Measurements from ENCODE around the gene GPC5. TPM values are rescaled to one million over a fixed set of nuclear protein-coding genes. Genes with fewer than 3 reads are reported as not detected.

Gene GPC5
- total RNA-seq, 1 experiment from 2014 or later = 0.21 TPM

DNA sequence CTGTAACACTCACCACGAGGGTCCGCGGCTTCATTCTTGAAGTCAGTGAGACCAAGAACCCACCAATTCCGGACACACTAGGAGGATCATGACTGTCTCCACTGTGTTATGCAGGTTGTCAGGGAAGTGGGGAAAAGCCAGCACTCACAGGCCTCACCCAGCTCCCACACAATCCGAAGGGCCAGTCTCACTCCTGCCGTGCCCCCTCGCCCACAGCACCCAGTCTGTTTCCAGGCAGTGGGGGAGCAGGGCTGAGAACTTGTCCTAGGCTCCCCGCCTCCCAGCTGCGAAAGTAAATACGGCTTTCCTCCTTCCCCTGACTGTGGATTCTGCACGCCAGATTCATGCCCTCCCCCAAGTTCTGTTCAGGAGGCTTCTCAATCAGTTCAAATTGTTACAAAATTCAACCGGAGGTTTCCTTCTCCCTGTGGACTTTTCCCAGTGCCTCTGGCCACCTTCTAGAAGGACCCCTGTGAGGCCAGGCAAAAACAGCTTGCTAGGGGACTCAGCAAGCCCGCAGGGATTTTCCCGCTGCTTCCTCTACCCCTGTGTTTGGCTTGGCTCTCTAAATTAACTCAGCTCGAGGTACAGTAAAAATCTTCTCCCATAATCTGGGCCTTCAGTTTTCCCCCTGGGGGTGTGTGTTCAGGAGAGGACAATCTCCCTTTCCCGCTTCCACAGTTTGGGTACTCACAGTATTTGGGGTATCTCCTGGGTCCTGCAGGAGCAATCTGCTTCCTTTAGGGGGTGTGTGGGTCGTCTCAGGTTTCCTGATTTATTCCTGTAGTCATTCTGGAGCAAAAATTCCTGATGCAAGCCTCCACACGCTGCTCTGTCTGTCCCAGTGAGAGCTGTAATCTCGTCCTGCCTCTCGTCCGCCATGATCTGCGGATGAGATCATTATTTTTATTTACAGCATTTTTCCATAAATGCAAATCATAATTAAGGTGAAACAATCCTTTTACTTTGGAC, 899.8 kb downstream of the GPC5 start:
- BruUV-seq (replicated peaks) = no TSS peak
- Histone ChIP-seq H3K36me3 (ENCODE audit: insufficient read depth, low read length, poor library complexity, severe bottlenecking) (no peaks in the 10 kb centered on the region), H3K9me3 (ENCODE audit: low read depth, low read length, poor library complexity, severe bottlenecking) (no peaks in the 10 kb centered on the region), H3K4me1 (ENCODE audit: insufficient read depth, low read length, poor library complexity, severe bottlenecking) (no peaks in the 10 kb centered on the region), H3K27ac (ENCODE audit: low read depth, low read length, poor library complexity, severe bottlenecking) (no peak overlapping the region), H3K27me3 (replicated peaks; ENCODE audit: insufficient read depth, low read depth, low read length, poor library complexity) (no peaks in the 10 kb centered on the region), H3K4me3 (ENCODE audit: low read depth, low read length, poor library complexity, severe bottlenecking) (no peak overlapping the region)
- CTCF ChIA-PET = no interaction called here
- intact Hi-C loops (cut with micrococcal nuclease; ENCODE audit: unreplicated experiment) = no loop called here
- TF ChIP-seq, protein P1, sequence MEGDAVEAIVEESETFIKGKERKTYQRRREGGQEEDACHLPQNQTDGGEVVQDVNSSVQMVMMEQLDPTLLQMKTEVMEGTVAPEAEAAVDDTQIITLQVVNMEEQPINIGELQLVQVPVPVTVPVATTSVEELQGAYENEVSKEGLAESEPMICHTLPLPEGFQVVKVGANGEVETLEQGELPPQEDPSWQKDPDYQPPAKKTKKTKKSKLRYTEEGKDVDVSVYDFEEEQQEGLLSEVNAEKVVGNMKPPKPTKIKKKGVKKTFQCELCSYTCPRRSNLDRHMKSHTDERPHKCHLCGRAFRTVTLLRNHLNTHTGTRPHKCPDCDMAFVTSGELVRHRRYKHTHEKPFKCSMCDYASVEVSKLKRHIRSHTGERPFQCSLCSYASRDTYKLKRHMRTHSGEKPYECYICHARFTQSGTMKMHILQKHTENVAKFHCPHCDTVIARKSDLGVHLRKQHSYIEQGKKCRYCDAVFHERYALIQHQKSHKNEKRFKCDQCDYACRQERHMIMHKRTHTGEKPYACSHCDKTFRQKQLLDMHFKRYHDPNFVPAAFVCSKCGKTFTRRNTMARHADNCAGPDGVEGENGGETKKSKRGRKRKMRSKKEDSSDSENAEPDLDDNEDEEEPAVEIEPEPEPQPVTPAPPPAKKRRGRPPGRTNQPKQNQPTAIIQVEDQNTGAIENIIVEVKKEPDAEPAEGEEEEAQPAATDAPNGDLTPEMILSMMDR (conservative IDR thresholded peaks at IDR 0.05; ENCODE audit: low read depth, low read length) = no peak
- TF ChIP-seq EZH2 (IDR thresholded peaks at IDR 0.05; ENCODE audit: borderline replicate concordance, low read depth, low read length, poor library complexity, severe bottlenecking) = no peak
- POLR2A ChIA-PET (ENCODE audit: low non-redundant PET) = no interaction called here
- DNase-seq (ENCODE audit: low spot score) = no peak

DNA sequence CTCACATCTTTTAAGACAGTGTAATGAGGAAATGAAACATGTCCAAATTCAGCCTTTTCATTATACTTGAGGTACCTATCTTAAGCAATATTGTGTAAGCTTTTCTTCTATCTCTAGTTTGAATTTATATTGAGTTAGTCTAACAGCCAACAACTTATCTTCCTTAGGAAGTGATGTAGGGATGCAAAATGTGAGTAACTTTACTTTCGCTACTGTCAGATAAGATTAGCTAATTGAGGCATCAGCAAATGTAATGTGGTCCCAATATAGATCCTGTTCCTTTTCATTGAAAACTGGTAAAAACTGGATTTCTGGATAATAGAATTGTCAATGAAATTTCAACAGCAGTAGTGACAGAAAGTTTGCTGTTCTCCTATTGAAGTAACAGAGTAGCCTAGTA, 902.2 kb downstream of the GPC5 start:
- TF ChIP-seq, protein P1 (conservative IDR thresholded peaks at IDR 0.05; ENCODE audit: low read depth, low read length) = no peak
- no peak for TF ChIP-seq EZH2 (IDR thresholded peaks at IDR 0.05; ENCODE audit: borderline replicate concordance, low read depth, low read length, poor library complexity, severe bottlenecking)
- Histone ChIP-seq H3K27ac (ENCODE audit: low read depth, low read length, poor library complexity, severe bottlenecking) (no peak overlapping the region), H3K27me3 (replicated peaks; ENCODE audit: insufficient read depth, low read depth, low read length, poor library complexity) (no peaks in the 10 kb centered on the region), H3K36me3 (ENCODE audit: insufficient read depth, low read length, poor library complexity, severe bottlenecking) (no peaks in the 10 kb centered on the region), H3K4me1 (ENCODE audit: insufficient read depth, low read length, poor library complexity, severe bottlenecking) (no peaks in the 10 kb centered on the region), H3K9me3 (ENCODE audit: low read depth, low read length, poor library complexity, severe bottlenecking) (no peaks in the 10 kb centered on the region), H3K4me3 (ENCODE audit: low read depth, low read length, poor library complexity, severe bottlenecking) (no peak overlapping the region)
- DNase-seq (ENCODE audit: low spot score) = no peak
- POLR2A ChIA-PET (ENCODE audit: low non-redundant PET) = no interaction called here
- intact Hi-C loops (cut with micrococcal nuclease; ENCODE audit: unreplicated experiment) = no loop called here
- CTCF ChIA-PET = no interaction called here
- no TSS peak for BruUV-seq (replicated peaks)

DNA sequence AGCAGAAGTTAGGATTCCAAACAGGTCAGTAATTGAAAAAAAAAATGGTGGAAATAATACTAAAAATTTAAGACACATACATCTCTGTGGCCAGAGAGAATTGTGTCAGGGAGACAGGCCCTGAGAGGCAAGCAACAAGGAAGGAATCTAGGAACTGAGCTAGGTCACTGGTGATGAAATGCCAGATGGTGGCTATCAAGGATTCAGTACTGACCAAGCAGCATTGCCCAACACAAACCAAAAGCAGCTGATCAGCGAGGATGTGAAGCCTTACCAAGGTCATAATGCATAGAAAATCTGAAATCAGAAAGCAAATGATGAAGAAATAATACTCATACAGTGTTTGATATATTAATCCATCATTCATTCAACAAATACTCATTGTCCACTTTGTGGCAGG, 905.0 kb downstream of the GPC5 start:
- no peak overlapping the region for H3K4me3 ChIP-seq (ENCODE audit: low read depth, low read length, poor library complexity, severe bottlenecking)
- no peak overlapping the region for H3K27ac ChIP-seq (ENCODE audit: low read depth, low read length, poor library complexity, severe bottlenecking)
- intact Hi-C loops (cut with micrococcal nuclease; ENCODE audit: unreplicated experiment) = no loop called here
- POLR2A ChIA-PET (ENCODE audit: low non-redundant PET) = no interaction called here
- DNase-seq (ENCODE audit: low spot score) = no peak
- H3K27me3 ChIP-seq (replicated peaks; ENCODE audit: insufficient read depth, low read depth, low read length, poor library complexity) = no peaks in the 10 kb centered on the region
- H3K36me3 ChIP-seq (ENCODE audit: insufficient read depth, low read length, poor library complexity, severe bottlenecking) = no peaks in the 10 kb centered on the region
- BruUV-seq (replicated peaks) = no TSS peak
- TF ChIP-seq, protein P1 (conservative IDR thresholded peaks at IDR 0.05; ENCODE audit: low read depth, low read length) = no peak
- TF ChIP-seq EZH2 (IDR thresholded peaks at IDR 0.05; ENCODE audit: borderline replicate concordance, low read depth, low read length, poor library complexity, severe bottlenecking) = no peak
- CTCF ChIA-PET = no interaction called here
- no peaks in the 10 kb centered on the region for H3K9me3 ChIP-seq (ENCODE audit: low read depth, low read length, poor library complexity, severe bottlenecking)
- no peaks in the 10 kb centered on the region for H3K4me1 ChIP-seq (ENCODE audit: insufficient read depth, low read length, poor library complexity, severe bottlenecking)

Data from A673 (cell line).